GM20000 (cell line): ENCODE results near the gene MRPL27.

ENCODE experiments used
- DNase-seq: peaks from one replicate; pipeline ENCODE4 v3.0.0; 2012; ENCODE audit warnings: low spot score
- TF ChIP-seq, protein P1 (sequence below): IDR thresholded peaks from 2 replicates; pipeline ENCODE4 v1.5.1; 2012; ENCODE audit warnings: mild to moderate bottlenecking, control low read depth; ENCODE audit errors: extremely low read depth, missing control alignments

The MRPL27 gene

DNA sequence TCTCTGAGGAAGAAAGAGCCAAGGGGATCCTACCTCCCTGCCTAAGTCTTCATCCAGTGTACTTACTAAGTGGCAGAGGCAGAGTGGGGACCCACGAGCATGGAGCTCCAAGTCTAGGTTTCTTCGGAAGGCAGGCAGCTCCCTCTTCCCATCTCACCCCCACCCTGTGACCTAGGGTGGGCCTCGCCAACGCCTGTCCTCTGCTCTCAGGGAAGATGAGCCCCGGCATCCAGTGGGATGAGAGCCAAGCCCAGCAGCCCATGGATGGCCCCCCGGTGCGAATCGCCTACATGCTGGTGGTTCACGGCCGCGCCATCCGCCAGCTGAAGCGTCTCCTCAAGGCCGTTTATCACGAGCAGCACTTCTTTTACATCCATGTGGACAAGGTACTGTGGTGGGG lies 18.8 kb downstream of the MRPL27 start:
- DNase-seq = no peak
- TF ChIP-seq, protein P1, sequence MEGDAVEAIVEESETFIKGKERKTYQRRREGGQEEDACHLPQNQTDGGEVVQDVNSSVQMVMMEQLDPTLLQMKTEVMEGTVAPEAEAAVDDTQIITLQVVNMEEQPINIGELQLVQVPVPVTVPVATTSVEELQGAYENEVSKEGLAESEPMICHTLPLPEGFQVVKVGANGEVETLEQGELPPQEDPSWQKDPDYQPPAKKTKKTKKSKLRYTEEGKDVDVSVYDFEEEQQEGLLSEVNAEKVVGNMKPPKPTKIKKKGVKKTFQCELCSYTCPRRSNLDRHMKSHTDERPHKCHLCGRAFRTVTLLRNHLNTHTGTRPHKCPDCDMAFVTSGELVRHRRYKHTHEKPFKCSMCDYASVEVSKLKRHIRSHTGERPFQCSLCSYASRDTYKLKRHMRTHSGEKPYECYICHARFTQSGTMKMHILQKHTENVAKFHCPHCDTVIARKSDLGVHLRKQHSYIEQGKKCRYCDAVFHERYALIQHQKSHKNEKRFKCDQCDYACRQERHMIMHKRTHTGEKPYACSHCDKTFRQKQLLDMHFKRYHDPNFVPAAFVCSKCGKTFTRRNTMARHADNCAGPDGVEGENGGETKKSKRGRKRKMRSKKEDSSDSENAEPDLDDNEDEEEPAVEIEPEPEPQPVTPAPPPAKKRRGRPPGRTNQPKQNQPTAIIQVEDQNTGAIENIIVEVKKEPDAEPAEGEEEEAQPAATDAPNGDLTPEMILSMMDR = no peak

DNA sequence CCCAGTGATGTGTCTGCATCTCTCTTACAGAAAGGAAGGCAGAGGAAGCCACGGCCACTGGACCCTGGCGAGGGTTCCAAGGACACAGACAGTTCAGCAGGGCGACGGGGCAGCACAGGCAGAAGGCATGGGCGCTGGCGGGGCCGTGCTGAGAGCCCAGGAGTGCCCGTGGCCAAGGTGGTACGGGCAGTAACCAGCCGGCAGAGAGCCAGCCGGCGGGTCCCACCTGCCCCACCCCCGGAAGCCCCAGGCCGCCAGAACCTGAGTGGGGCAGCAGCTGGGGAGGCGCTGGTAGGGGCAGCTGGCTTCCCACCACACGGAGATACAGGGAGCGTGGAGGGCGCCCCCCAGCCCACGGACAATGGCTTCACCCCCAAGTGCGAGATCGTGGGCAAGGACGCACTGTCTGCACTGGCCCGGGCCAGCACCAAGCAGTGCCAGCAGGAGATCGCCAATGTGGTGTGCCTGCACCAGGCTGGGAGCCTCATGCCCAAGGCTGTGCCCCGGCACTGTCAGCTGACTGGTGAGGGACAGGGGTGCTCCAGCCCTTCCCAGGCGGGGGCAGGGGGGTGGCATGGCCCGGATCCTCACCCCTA lies 19.3 kb downstream of the MRPL27 start:
- DNase-seq = peak; percentile 13

DNA sequence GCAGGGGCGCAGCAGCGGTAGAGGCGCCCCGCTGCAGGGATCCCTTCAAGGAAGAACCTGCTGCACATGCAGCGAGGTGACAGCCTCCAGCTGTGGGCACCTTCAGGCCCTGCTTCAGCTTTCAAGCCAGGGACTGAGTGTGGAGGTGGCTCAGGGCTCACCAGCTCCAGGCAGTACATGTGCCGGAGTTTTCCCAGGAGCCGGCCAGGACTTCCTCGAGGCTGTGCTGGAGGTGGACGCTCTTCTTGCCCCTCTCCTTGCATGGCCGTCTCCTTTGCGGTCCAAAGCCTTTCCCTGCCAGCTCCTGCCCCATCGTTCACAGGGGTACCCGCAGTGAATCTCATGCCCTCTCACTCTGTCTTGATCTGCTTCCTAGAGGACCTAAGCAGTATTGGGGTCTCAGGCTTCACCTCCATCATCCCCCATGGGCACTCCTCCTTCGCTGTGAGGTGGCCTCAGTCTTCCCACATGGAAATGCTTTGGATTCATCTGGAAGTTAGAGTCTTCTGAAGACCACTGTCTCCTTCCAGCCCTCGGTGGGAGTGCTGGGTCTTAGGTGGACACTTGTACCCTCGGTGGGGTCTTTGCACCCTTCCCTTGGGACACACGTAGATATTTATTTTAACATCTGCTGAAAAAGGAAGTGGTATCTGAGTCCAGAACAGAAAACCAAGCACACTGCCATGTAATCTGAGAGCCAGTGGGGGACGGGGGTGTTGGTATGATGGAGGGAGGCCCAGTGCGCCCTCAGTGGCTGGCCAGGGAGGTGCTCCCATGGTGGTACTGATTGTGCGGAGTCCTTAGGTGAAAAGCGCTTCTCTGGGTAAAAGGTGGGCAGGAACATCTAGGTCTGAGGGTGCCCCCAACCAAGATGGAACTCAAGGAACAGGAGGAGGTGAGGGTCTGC lies 20.0 kb downstream of the MRPL27 start:
- TF ChIP-seq, protein P1 = no peak
- no peak for DNase-seq

More for the DNA sequence above, 19.3 kb downstream of the MRPL27 start:
- TF ChIP-seq, protein P1 = no peak

DNA sequence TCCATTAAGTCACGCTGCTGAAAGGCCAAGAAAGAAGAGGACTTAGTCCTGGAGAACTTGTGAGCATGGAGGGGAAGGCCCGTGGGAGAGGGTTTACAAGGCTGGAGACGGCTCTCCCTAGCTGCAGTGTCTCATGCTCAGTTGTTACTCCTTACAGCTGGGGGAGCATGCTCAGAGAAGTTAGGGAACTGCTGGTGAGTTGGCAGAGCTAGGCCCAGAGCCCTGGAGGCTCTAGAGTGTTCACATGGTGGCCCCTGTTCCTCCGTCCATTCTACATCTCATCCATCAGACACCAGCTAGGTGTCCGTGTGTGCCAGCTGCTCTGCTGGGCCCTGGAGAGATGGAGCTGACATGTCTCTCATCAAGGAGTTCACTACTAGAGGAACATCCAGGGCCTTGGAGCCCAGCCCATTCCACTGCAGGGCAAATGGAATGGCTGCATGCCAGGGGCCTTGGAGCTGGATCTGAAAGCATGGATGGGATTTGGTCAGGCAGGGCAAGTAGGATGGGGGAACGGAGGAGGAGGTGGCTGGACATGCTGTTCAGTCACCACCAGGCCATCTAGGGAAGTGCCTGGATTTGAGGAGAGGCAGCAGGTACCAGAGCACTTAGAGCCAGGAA lies 20.8 kb downstream of the MRPL27 start:
- no peak for DNase-seq
- TF ChIP-seq, protein P1 = no peak

DNA sequence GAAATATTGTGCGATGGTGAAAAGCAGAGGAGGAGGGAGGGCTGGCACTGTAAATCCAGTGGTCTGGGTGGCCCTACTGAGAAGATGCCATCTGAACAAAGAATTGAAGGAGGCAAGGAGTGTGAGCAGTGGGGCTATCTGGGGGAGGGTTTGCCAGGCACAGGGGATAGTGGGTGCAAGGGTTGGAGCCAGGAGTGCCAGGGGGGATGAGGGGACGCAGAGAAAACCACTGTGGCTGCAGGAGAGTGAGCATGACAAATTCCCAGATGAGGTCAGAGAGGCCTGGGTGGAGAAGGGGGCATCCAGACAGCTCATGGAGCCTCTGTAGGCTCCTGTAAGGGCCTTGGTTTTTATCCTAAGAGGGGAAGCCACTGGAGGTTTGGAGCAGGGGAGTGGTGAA lies 22.3 kb downstream of the MRPL27 start:
- peak; percentile 4 for DNase-seq
- TF ChIP-seq, protein P1 = no peak

DNA sequence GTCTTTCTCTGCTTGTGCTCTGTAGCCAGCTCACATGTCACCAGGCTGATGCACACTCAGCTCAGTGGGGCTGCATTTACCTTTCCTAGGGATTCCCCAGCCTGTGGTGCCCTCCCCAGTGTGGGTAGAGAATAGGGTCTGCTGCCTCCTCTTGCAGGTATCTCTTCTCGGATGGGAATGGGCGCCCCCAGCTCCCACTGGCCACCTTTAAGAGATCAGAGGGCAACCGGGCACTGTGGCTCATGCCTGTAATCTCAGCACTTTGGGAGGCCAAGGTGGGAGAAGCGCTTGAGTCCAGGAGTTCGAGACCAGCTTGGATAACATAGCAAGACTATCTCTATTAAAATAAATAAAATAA lies 23.8 kb downstream of the MRPL27 start:
- no peak for DNase-seq
- TF ChIP-seq, protein P1 = no peak
